ENCODE results near the gene GTF3C6. TPM values are rescaled to one million over a fixed set of nuclear protein-coding genes. Genes with fewer than 3 reads are reported as not detected.

Gene GTF3C6
- total and polyA plus RNA-seq, 10 of the 15 experiments (the other 5 are each of a cell fraction or from before 2014, with no cell fraction given): 42.8 to 261 (median 116) TPM

DNA sequence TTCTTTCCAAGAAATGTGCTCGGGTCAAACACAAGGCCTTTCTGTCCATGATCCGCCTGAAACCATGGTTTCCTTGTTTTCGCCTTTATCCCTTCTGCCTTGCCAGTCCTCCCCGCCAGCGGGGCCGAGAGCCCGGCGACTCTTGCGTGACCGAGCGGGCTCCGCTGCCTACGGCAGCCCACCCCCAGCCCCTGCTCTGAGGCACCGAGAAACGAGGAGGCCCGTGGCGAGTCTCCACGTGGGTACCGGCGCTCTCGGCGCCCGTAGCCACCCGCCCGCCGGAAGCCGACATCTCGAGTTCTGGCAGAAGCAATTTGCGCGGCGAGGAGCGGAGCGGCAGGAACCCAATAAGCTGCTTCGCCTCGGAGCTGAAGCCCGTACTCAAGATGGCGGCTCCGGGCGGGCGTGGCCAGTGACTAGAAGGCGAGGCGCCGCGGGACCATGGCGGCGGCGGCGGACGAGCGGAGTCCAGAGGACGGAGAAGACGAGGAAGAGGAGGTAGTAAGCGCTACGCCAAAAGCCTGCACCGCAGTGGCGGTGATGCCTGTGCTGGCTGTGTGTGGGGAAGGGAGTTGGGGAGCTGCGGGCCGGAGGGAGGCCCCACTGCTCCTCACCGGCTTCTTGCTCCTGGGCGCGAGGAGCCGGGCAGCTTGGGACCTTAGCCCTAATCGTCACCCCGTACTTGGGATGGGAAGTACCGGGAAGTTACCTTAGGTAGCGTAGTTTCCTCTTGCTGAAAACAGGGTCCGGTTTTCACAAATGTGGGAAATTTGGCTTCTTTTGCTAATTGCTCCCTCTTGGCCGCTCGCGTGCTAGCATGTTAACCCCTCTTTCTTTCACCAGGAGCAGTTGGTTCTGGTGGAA is at the start of gene GTF3C6 (continued):
- TF ChIP-seq, protein P1, sequence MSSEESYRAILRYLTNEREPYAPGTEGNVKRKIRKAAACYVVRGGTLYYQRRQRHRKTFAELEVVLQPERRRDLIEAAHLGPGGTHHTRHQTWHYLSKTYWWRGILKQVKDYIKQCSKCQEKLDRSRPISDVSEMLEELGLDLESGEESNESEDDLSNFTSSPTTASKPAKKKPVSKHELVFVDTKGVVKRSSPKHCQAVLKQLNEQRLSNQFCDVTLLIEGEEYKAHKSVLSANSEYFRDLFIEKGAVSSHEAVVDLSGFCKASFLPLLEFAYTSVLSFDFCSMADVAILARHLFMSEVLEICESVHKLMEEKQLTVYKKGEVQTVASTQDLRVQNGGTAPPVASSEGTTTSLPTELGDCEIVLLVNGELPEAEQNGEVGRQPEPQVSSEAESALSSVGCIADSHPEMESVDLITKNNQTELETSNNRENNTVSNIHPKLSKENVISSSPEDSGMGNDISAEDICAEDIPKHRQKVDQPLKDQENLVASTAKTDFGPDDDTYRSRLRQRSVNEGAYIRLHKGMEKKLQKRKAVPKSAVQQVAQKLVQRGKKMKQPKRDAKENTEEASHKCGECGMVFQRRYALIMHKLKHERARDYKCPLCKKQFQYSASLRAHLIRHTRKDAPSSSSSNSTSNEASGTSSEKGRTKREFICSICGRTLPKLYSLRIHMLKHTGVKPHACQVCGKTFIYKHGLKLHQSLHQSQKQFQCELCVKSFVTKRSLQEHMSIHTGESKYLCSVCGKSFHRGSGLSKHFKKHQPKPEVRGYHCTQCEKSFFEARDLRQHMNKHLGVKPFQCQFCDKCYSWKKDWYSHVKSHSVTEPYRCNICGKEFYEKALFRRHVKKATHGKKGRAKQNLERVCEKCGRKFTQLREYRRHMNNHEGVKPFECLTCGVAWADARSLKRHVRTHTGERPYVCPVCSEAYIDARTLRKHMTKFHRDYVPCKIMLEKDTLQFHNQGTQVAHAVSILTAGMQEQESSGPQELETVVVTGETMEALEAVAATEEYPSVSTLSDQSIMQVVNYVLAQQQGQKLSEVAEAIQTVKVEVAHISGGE (CRISPR knock-in tag; IDR thresholded peaks at IDR 0.05): no peak
- TF ChIP-seq POLR2AphosphoS5 (IDR thresholded peaks at IDR 0.05; ENCODE audit: low read length): peak; percentile 96
- TF ChIP-seq PAX5 (IDR thresholded peaks at IDR 0.05; ENCODE audit: borderline replicate concordance, low read depth, low read length): no peak
- no peak for TF ChIP-seq PAX8 (IDR thresholded peaks at IDR 0.05)
- no peak for TF ChIP-seq TBL1XR1 (IDR thresholded peaks at IDR 0.05; ENCODE audit: low read depth, low read length)
- no peak for TF ChIP-seq BMI1 (IDR thresholded peaks at IDR 0.05; ENCODE audit: borderline replicate concordance)
- TF ChIP-seq, protein P2, sequence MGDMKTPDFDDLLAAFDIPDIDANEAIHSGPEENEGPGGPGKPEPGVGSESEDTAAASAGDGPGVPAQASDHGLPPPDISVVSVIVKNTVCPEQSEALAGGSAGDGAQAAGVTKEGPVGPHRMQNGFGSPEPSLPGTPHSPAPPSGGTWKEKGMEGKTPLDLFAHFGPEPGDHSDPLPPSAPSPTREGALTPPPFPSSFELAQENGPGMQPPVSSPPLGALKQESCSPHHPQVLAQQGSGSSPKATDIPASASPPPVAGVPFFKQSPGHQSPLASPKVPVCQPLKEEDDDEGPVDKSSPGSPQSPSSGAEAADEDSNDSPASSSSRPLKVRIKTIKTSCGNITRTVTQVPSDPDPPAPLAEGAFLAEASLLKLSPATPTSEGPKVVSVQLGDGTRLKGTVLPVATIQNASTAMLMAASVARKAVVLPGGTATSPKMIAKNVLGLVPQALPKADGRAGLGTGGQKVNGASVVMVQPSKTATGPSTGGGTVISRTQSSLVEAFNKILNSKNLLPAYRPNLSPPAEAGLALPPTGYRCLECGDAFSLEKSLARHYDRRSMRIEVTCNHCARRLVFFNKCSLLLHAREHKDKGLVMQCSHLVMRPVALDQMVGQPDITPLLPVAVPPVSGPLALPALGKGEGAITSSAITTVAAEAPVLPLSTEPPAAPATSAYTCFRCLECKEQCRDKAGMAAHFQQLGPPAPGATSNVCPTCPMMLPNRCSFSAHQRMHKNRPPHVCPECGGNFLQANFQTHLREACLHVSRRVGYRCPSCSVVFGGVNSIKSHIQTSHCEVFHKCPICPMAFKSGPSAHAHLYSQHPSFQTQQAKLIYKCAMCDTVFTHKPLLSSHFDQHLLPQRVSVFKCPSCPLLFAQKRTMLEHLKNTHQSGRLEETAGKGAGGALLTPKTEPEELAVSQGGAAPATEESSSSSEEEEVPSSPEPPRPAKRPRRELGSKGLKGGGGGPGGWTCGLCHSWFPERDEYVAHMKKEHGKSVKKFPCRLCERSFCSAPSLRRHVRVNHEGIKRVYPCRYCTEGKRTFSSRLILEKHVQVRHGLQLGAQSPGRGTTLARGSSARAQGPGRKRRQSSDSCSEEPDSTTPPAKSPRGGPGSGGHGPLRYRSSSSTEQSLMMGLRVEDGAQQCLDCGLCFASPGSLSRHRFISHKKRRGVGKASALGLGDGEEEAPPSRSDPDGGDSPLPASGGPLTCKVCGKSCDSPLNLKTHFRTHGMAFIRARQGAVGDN (IDR thresholded peaks at IDR 0.05): peak; percentile 91
- TF ChIP-seq EED (IDR thresholded peaks at IDR 0.05; ENCODE audit: low read depth): no peak
- peak; percentile 99 for TF ChIP-seq YY1 (IDR thresholded peaks at IDR 0.05; ENCODE audit: low read depth, low read length)
- no peak for TF ChIP-seq ZSCAN29 (IDR thresholded peaks at IDR 0.05)
- TF ChIP-seq TCF7 (IDR thresholded peaks at IDR 0.05; ENCODE audit: borderline replicate concordance): no peak; the same call in 1 of the 2 replicates
- TF ChIP-seq SUZ12 (IDR thresholded peaks at IDR 0.05; ENCODE audit: unreplicated experiment): no peak
- no peak; the same call in 1 of the 2 replicates for TF ChIP-seq STAT1 (conservative IDR thresholded peaks at IDR 0.05)
- no peak for TF ChIP-seq MYB (IDR thresholded peaks at IDR 0.05; ENCODE audit: borderline replicate concordance, low read depth, low read length)
- peak in 1 of 2 experiments; percentile 56; a peak in 2 of 4 replicates for TF ChIP-seq BHLHE40 (IDR thresholded peaks at IDR 0.05; ENCODE audit: borderline replicate concordance in 1 of 2, low read depth in 2 of 2, low read length in 1 of 2)
- 0 out of 2 replicates have a peak, but pooled peaks have one; percentile 47 for TF ChIP-seq FOXM1 (IDR thresholded peaks at IDR 0.05; ENCODE audit: low read depth, low read length)
- TF ChIP-seq EP300 (IDR thresholded peaks at IDR 0.05; ENCODE audit: borderline replicate concordance in 1 of 2, control insufficient read depth in 1 of 2, low read depth in 2 of 2, low read length in 2 of 2): no peak
- peak; percentile 87 for TF ChIP-seq NBN (IDR thresholded peaks at IDR 0.05)

All from GM12878 (cell line).